ENCODE data around the gene CALHM1. TPM values are rescaled to one million over a fixed set of nuclear protein-coding genes. Genes with fewer than 3 reads are reported as not detected.

CALHM1 gene
- total and polyA plus RNA-seq, 4 donors = not detected

GRCh38 chr10:103497161-103497915 is 38.6 kb upstream of the CALHM1 start:
- Histone ChIP-seq H3K9ac (ENCODE audit: insufficient read depth in 1 of 2, low read length in 2 of 2) (no peak overlapping the region), H3K27ac (ENCODE audit: low read depth in 1 of 2, low read length in 1 of 2) (no peak overlapping the region), H3K4me1 (ENCODE audit: control insufficient read depth in 5 of 5, insufficient read depth in 5 of 5, low read length in 5 of 5) (peaks cover 0 to 12% (median 0%) of the 10 kb centered on the region in 5 donors), H3K27me3 (ENCODE audit: control insufficient read depth in 3 of 3, insufficient read depth in 3 of 3, low read length in 2 of 3) (peaks cover 3 to 52% (median 51%) of the 10 kb centered on the region in 3 donors), H3K9me3 (ENCODE audit: control insufficient read depth in 4 of 4, insufficient read depth in 3 of 4, low read length in 3 of 4) (no peaks in the 10 kb centered on the region), H3K36me3 (ENCODE audit: control insufficient read depth in 4 of 4, insufficient read depth in 4 of 4, low read length in 4 of 4) (no peaks in the 10 kb centered on the region), H3K4me3 (no peak overlapping the region)
- no peak for ATAC-seq (ENCODE audit: insufficient read depth, low FRiP score)
- 79 to 91% methylated on average over 8 of the region's 8 CpGs for WGBS, 2 donors
- TF ChIP-seq CTCF (IDR thresholded peaks at IDR 0.05; ENCODE audit: control extremely low read depth, extremely low read depth) = no peak
- no peak for DNase-seq

GRCh38 chr10:103495321-103495720 is 36.6 kb upstream of the CALHM1 start:
- peaks cover 3 to 52% (median 49%) of the 10 kb centered on the region in 3 donors for H3K27me3 ChIP-seq (ENCODE audit: control insufficient read depth in 3 of 3, insufficient read depth in 3 of 3, low read length in 2 of 3)
- H3K36me3 ChIP-seq (ENCODE audit: control insufficient read depth in 4 of 4, insufficient read depth in 4 of 4, low read length in 4 of 4) = no peaks in the 10 kb centered on the region
- WGBS, 2 donors = 85 to 89% methylated on average over 3 of the region's 3 CpGs
- no peak overlapping the region for H3K4me3 ChIP-seq
- H3K9ac ChIP-seq (ENCODE audit: insufficient read depth in 1 of 2, low read length in 2 of 2) = no peak overlapping the region
- DNase-seq (no peak), ATAC-seq (ENCODE audit: insufficient read depth, low FRiP score) (no peak)
- no peak for TF ChIP-seq CTCF (IDR thresholded peaks at IDR 0.05; ENCODE audit: control extremely low read depth, extremely low read depth)
- peaks cover 0 to 12% (median 0%) of the 10 kb centered on the region in 5 donors for H3K4me1 ChIP-seq (ENCODE audit: control insufficient read depth in 5 of 5, insufficient read depth in 5 of 5, low read length in 5 of 5)
- no peaks in the 10 kb centered on the region for H3K9me3 ChIP-seq (ENCODE audit: control insufficient read depth in 4 of 4, insufficient read depth in 3 of 4, low read length in 3 of 4)
- no peak overlapping the region for H3K27ac ChIP-seq (ENCODE audit: low read depth in 1 of 2, low read length in 1 of 2)

DNA sequence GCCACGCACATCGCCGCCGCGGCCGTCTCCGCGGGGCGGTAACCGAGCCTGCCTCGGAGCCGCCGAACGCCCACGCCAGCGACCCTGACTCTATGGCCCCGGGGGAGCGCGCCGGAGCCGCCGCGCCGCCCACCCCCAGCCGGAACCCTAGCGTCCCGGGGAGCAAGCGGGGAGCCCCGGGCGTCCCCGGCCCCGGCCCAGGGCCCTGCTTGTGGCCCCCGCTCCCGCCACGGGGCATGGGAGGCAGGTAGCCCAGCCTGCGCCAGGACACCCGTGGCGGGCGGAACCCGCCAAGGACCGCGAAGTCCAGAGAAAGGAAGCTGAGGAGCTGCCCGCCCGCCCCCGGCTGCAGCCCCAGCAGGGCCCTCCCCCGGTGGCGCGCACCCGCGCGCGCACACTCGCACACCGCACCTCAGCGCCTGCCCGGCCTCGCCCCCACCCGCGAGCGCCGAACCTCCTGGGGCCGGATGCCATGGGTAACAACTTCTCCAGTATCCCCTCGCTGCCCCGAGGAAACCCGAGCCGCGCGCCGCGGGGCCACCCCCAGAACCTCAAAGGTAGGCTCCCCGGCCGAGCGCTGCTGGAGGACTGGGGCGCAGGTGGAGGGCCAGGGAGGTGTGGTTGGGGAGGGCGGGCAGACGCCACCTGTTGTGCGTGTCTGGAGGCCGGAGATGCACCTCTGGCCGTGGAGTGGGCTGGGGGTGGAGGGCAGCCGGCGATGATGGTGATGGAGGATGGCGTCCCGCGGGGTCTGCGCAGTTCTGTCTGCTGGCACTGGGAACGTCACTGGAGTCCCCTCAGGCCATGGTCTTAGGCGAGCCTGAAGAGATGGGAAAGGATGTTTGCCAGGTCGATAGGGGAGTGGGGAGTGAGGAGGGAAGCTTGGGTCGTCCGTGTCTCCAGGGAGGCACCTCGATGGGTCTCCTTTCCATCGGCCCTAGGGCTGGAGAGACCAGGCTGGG is 35.5 kb upstream of the CALHM1 start:
- H3K9ac ChIP-seq (ENCODE audit: insufficient read depth in 1 of 2, low read length in 2 of 2) = no peak overlapping the region
- ATAC-seq (ENCODE audit: insufficient read depth, low FRiP score) (peak; percentile 13), DNase-seq (peak in 1 of 3 donors; percentile 28)

More for the DNA sequence above, 35.5 kb upstream of the CALHM1 start:
- H3K4me3 ChIP-seq = peak overlapping the region; percentile 16
- no peaks in the 10 kb centered on the region for H3K36me3 ChIP-seq (ENCODE audit: control insufficient read depth in 4 of 4, insufficient read depth in 4 of 4, low read length in 4 of 4)
- no peaks in the 10 kb centered on the region for H3K9me3 ChIP-seq (ENCODE audit: control insufficient read depth in 4 of 4, insufficient read depth in 3 of 4, low read length in 3 of 4)
- H3K27me3 ChIP-seq (ENCODE audit: control insufficient read depth in 3 of 3, insufficient read depth in 3 of 3, low read length in 2 of 3) = peaks cover 3 to 43% (median 42%) of the 10 kb centered on the region in 3 donors
- 1 to 3% methylated on average over 56 to 92 of the region's 92 CpGs for WGBS, 2 donors
- H3K4me1 ChIP-seq (ENCODE audit: control insufficient read depth in 5 of 5, insufficient read depth in 5 of 5, low read length in 5 of 5) = peaks cover 0 to 12% (median 0%) of the 10 kb centered on the region in 5 donors
- TF ChIP-seq CTCF (IDR thresholded peaks at IDR 0.05; ENCODE audit: control extremely low read depth, extremely low read depth) = no peak
- no peak overlapping the region for H3K27ac ChIP-seq (ENCODE audit: low read depth in 1 of 2, low read length in 1 of 2)

Measured in lung (tissue), 12 donors.